HepG2 (cell line): ENCODE measurements around the gene CCL22. TPM values are rescaled to one million over a fixed set of nuclear protein-coding genes. Genes with fewer than 3 reads are reported as not detected.
A peak's percentile ranks its signal among the peaks of the same experiment; 100 is the strongest.

Source experiments
- AKNA ChIP-seq: sonication (generic); formaldehyde crosslinking; IDR thresholded peaks from 2 replicates; pipeline ENCODE4 v1.4.0; 2020; ENCODE audit warnings: missing genetic modification reagents, borderline replicate concordance
- FOSL2 ChIP-seq: sonication (generic); formaldehyde crosslinking; IDR thresholded peaks from 2 replicates; pipeline ENCODE4 v1.4.0; 2020; ENCODE audit warnings: missing genetic modification reagents
- GPN1 ChIP-seq: sonication (generic); formaldehyde crosslinking; IDR thresholded peaks from 2 replicates; pipeline ENCODE4 v1.5.1; 2020; ENCODE audit warnings: missing genetic modification reagents, borderline replicate concordance
- GTF3A ChIP-seq: sonication (generic); formaldehyde crosslinking; conservative IDR thresholded peaks from 2 replicates; pipeline ENCODE4 v1.4.0; 2020; ENCODE audit warnings: mild to moderate bottlenecking, missing genetic modification reagents
- JUND ChIP-seq: sonication (generic); formaldehyde crosslinking; IDR thresholded peaks from 2 replicates; pipeline ENCODE4 v1.8.0; 2022; ENCODE audit warnings: mild to moderate bottlenecking, missing genetic modification reagents
- KAT7 ChIP-seq: IDR thresholded peaks from 2 replicates; pipeline ENCODE4 v1.6.1; 2018; ENCODE audit warnings: borderline replicate concordance, missing compliant biosample characterization
- MTA1 ChIP-seq: sonication (generic); formaldehyde crosslinking; IDR thresholded peaks from 2 replicates; pipeline ENCODE4 v1.4.0; 2020; ENCODE audit warnings: missing genetic modification reagents, mild to moderate bottlenecking, borderline replicate concordance
- NR1H2 ChIP-seq: sonication (generic); formaldehyde crosslinking; IDR thresholded peaks from 2 replicates; pipeline ENCODE4 v1.8.1; 2022; ENCODE audit warnings: low read depth, missing genetic modification reagents, borderline replicate concordance
- PBX3 ChIP-seq: sonication (generic); formaldehyde crosslinking; IDR thresholded peaks from 2 replicates; pipeline ENCODE4 v1.8.1; 2023; ENCODE audit warnings: missing genetic modification reagents, inconsistent platforms, borderline replicate concordance
- PHF21A ChIP-seq: sonication (generic); formaldehyde crosslinking; IDR thresholded peaks from 2 replicates; pipeline ENCODE4 v1.5.0; 2020; ENCODE audit warnings: mild to moderate bottlenecking, missing genetic modification reagents
- POGK ChIP-seq: sonication (generic); formaldehyde crosslinking; conservative IDR thresholded peaks from 2 replicates; pipeline ENCODE4 v1.8.0; 2022; ENCODE audit warnings: mild to moderate bottlenecking, moderate library complexity, missing genetic modification reagents
- RBM22 ChIP-seq: fragments of 200-400 bp; formaldehyde crosslinking; optimal IDR thresholded peaks from 2 replicates; pipeline ENCODE3; 2017; ENCODE audit warnings: mild to moderate bottlenecking, low read length, moderate library complexity
- ZBTB7B ChIP-seq: sonication (generic); formaldehyde crosslinking; IDR thresholded peaks from 2 replicates; pipeline ENCODE4 v1.4.0; 2020; ENCODE audit warnings: missing genetic modification reagents
- ZNF143 ChIP-seq: sonication (generic); formaldehyde crosslinking; IDR thresholded peaks from 2 replicates; pipeline ENCODE4 v1.4.0; 2020; ENCODE audit warnings: missing genetic modification reagents
- ZNF280B ChIP-seq: sonication (generic); formaldehyde crosslinking; IDR thresholded peaks from 2 replicates; pipeline ENCODE4 v1.5.0; 2020; ENCODE audit warnings: missing genetic modification reagents, mild to moderate bottlenecking, borderline replicate concordance
- ZNF580 ChIP-seq: IDR thresholded peaks from 2 replicates; pipeline ENCODE4 v1.6.1; 2016; ENCODE audit warnings: low read depth, borderline replicate concordance
- ZNF660 ChIP-seq: sonication (generic); formaldehyde crosslinking; IDR thresholded peaks from 2 replicates; pipeline ENCODE4 v1.5.1; 2020; ENCODE audit warnings: mild to moderate bottlenecking, low read depth, missing genetic modification reagents, borderline replicate concordance
- polyA plus RNA-seq, 8 experiments: library from polyadenylated mRNA; depleted of rRNA in 3 of 8; stranded (reverse) in 7 of 8; unstranded in 1 of 8; fragments of >200 nt; fragmentation: Illumina TruSeq in 4 of 8; extraction: Trizol in 4 of 8; gene quantifications; 2 replicates each; pipeline versions ENCODE4 v1.2.1 to v1.2.3, GENCODE V29; 2011 to 2016; ENCODE audit warnings: low read depth in 4 of 8, missing spikeins in 1 of 8, mixed read lengths in 1 of 8; ENCODE audit not compliant: insufficient read depth in 1 of 8
- total RNA-seq, 5 experiments: library from RNA; depleted of rRNA; stranded (reverse); fragments of >200 nt; fragmentation: Illumina TruSeq; extraction: Trizol; gene quantifications; 2 replicates each; pipeline ENCODE4 v1.2.3, GENCODE V29; 2016; ENCODE audit warnings: low read depth in 1 of 5

The CCL22 gene
- total and polyA plus RNA-seq, 2 of the 13 experiments (the other 11 are each of a cell fraction or from before 2014, with no cell fraction given): not detected

DNA sequence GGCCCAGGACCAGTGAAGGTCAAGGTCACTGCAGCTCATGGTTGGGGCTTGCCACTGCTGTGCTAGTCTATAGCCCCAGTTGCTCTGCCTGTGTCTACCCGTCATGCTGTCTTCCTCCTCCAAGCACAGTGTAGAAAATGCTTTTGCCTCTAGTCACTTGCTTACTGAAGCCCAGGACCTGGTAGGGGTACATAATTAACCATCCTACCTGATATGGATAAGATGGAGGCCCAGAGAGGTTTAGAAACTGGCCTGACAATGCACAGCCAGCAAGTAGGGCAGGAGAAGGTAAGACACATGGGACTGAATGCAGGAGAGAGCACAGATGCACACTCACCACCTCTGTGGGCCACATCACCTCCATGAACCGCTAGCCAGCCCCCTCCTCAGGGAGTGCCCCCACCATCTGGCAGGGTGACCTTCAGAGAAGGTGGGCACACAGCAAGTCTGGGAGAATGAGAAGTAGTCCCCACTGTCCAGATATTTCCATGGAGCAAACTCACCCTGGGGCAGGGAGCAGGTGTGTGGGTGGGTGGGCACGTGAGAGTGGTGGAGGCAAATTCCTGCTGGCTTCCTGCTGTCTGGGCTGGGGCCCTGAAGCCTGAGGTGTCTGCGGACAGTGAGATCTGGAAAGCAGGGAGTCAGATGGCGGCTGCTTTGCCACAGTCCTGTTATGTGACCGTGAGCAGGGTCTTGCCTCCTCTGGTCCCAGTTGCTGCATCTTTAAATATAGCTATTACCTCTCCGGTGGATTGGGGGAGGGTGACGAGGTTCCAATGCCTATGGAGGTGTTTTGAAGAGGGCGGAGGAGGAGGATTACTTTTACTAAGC, 14.7 kb downstream of the CCL22 start (continued):
- TF ChIP-seq RBM22 (peak; percentile 23), POGK (CRISPR knock-in tag) (0 out of 2 replicates have a peak, but pooled peaks have one; percentile 42), FOSL2 (CRISPR knock-in tag) (no peak; the same call in 1 of the 2 replicates), ZBTB7B (no peak; the same call in 1 of the 2 replicates), PBX3 (CRISPR knock-in tag) (no peak), ZNF143 (CRISPR knock-in tag) (peak; percentile 65), ZNF280B (CRISPR knock-in tag) (no peak), MTA1 (CRISPR knock-in tag) (no peak), NR1H2 (CRISPR knock-in tag) (peak; percentile 29; the same call in 1 of the 2 replicates), ZNF660 (CRISPR knock-in tag) (no peak), AKNA (CRISPR knock-in tag) (no peak; the same call in 1 of the 2 replicates), KAT7 (CRISPR knock-in tag) (no peak), GTF3A (CRISPR knock-in tag) (no peak), JUND (CRISPR knock-in tag) (0 out of 2 replicates have a peak, but pooled peaks have one; percentile 12), PHF21A (no peak), GPN1 (CRISPR knock-in tag) (no peak), ZNF580 (CRISPR knock-in tag) (peak; percentile 49; the same call in 1 of the 2 replicates)
